ENCODE measurements around the gene TMEM259. TPM values are rescaled to one million over a fixed set of nuclear protein-coding genes. Genes with fewer than 3 reads are reported as not detected.
A peak's percentile ranks its signal among the peaks of the same experiment; 100 is the strongest.

Gene TMEM259
- total and polyA plus RNA-seq, 2 of the 13 experiments (the other 11 are each of a cell fraction or from before 2014, with no cell fraction given), result 64.7 to 164 TPM

DNA sequence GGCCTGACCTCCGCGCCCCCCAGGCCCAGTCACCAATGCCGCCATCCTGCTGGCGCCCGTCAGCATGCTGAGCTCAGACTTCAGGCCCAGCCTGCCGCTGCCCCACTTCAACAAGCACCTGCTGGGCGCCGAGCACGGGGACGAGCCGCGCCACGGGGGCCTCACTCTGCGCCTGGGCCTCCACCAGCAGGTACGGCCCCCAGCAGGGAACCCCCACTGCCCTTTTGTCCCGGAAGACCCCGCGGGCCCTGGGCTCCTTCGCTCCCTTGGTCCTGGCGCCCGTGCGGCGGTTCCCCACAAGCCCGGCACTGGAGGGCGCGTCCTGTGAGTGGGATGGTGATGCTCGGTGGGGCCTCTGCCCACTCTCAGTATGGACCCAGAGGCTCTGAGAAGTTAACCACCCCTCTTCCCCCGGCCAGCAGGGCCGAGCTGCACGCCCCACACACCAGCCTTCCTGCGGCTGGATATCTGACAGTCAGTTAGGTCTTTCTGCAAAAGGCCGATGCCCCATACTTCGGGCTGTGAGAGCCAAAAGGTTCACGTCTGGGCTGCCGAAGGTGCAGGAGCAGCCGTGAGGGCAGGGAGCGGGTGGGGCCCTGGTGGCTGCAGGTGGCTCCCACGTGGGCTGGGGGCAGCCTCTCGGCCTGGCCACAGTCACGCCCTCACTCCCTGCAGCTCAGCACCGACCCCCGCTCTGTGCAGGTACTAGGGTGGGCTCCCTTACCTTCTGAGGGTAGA is 28.8 kb downstream of the TMEM259 start (continued):
- TF ChIP-seq, protein P1, sequence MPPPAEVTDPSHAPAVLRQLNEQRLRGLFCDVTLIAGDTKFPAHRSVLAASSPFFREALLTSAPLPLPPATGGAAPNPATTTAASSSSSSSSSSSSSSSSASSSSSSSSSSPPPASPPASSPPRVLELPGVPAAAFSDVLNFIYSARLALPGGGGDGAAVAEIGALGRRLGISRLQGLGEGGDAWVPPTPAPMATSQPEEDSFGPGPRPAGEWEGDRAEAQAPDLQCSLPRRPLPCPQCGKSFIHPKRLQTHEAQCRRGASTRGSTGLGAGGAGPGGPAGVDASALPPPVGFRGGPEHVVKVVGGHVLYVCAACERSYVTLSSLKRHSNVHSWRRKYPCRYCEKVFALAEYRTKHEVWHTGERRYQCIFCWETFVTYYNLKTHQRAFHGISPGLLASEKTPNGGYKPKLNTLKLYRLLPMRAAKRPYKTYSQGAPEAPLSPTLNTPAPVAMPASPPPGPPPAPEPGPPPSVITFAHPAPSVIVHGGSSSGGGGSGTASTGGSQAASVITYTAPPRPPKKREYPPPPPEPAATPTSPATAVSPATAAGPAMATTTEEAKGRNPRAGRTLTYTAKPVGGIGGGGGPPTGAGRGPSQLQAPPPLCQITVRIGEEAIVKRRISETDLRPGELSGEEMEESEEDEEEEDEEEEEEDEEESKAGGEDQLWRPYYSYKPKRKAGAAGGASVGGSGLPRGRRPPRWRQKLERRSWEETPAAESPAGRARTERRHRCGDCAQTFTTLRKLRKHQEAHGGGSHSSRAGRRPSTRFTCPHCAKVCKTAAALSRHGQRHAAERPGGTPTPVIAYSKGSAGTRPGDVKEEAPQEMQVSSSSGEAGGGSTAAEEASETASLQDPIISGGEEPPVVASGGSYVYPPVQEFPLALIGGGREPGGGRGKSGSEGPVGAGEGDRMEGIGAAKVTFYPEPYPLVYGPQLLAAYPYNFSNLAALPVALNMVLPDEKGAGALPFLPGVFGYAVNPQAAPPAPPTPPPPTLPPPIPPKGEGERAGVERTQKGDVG (CRISPR knock-in tag; IDR thresholded peaks at IDR 0.05; ENCODE audit: borderline replicate concordance), result no peak
- TF ChIP-seq ZNF678 (CRISPR knock-in tag; IDR thresholded peaks at IDR 0.05) (no peak), SP5 (CRISPR knock-in tag; IDR thresholded peaks at IDR 0.05; ENCODE audit: borderline replicate concordance, low read depth) (no peak), HNRNPK (IDR thresholded peaks at IDR 0.05; ENCODE audit: low read depth, low read length, poor library complexity, severe bottlenecking) (peak; percentile 67), BCL6 (CRISPR knock-in tag; IDR thresholded peaks at IDR 0.05) (no peak), ZNF333 (CRISPR knock-in tag; IDR thresholded peaks at IDR 0.05; ENCODE audit: borderline replicate concordance) (no peak), ZNF75D (CRISPR knock-in tag; IDR thresholded peaks at IDR 0.05; ENCODE audit: borderline replicate concordance) (no peak), SP1 (IDR thresholded peaks at IDR 0.05) (no peak), SP1 (CRISPR knock-in tag; IDR thresholded peaks at IDR 0.05) (0 out of 2 replicates have a peak, but pooled peaks have one; percentile 10), ZNF615 (CRISPR knock-in tag; IDR thresholded peaks at IDR 0.05; ENCODE audit: borderline replicate concordance) (no peak), ZNF543 (CRISPR knock-in tag; IDR thresholded peaks at IDR 0.05) (no peak), SALL1 (CRISPR knock-in tag; IDR thresholded peaks at IDR 0.05) (no peak), JUNB (CRISPR knock-in tag; IDR thresholded peaks at IDR 0.05; ENCODE audit: borderline replicate concordance) (no peak), ZNF619 (CRISPR knock-in tag; IDR thresholded peaks at IDR 0.05) (no peak), SMARCC2 (IDR thresholded peaks at IDR 0.05) (no peak), ZFP41 (CRISPR knock-in tag; IDR thresholded peaks at IDR 0.05; ENCODE audit: borderline replicate concordance) (no peak), NCOR1 (IDR thresholded peaks at IDR 0.05; ENCODE audit: borderline replicate concordance, low read length) (no peak), SIN3B (IDR thresholded peaks at IDR 0.05; ENCODE audit: low read length) (no peak), SNRNP70 (IDR thresholded peaks at IDR 0.05; ENCODE audit: low read depth, low read length) (no peak)
- TF ChIP-seq, protein P2, sequence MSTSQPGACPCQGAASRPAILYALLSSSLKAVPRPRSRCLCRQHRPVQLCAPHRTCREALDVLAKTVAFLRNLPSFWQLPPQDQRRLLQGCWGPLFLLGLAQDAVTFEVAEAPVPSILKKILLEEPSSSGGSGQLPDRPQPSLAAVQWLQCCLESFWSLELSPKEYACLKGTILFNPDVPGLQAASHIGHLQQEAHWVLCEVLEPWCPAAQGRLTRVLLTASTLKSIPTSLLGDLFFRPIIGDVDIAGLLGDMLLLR (CRISPR knock-in tag; IDR thresholded peaks at IDR 0.05), result no peak
- TF ChIP-seq, protein P3, sequence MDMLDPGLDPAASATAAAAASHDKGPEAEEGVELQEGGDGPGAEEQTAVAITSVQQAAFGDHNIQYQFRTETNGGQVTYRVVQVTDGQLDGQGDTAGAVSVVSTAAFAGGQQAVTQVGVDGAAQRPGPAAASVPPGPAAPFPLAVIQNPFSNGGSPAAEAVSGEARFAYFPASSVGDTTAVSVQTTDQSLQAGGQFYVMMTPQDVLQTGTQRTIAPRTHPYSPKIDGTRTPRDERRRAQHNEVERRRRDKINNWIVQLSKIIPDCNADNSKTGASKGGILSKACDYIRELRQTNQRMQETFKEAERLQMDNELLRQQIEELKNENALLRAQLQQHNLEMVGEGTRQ (IDR thresholded peaks at IDR 0.05; ENCODE audit: low read depth, low read length), result no peak
- TF ChIP-seq, protein P3 (CRISPR knock-in tag; IDR thresholded peaks at IDR 0.05; ENCODE audit: borderline replicate concordance), result no peak
- TF ChIP-seq, protein P4, sequence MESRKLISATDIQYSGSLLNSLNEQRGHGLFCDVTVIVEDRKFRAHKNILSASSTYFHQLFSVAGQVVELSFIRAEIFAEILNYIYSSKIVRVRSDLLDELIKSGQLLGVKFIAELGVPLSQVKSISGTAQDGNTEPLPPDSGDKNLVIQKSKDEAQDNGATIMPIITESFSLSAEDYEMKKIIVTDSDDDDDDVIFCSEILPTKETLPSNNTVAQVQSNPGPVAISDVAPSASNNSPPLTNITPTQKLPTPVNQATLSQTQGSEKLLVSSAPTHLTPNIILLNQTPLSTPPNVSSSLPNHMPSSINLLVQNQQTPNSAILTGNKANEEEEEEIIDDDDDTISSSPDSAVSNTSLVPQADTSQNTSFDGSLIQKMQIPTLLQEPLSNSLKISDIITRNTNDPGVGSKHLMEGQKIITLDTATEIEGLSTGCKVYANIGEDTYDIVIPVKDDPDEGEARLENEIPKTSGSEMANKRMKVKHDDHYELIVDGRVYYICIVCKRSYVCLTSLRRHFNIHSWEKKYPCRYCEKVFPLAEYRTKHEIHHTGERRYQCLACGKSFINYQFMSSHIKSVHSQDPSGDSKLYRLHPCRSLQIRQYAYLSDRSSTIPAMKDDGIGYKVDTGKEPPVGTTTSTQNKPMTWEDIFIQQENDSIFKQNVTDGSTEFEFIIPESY (CRISPR knock-in tag; IDR thresholded peaks at IDR 0.05), result peak; percentile 97

Measured in HepG2 (cell line).